Nephron (organoid): ENCODE data around the gene DENND2C.

Experiments used
- H3K27ac Mint-ChIP-seq, 3 experiments: 2 replicates each; pipeline ENCODE4 v1.8.0; 2020; ENCODE audit warnings: mixed read lengths in 3 of 3, mild to moderate bottlenecking in 2 of 3, moderate library complexity in 1 of 3
- H3K27me3 Mint-ChIP-seq: 2 replicates; pipeline ENCODE4 v1.8.0; 2021; ENCODE audit warnings: low read depth, mild to moderate bottlenecking, moderate library complexity, mixed read lengths
- H3K36me3 Mint-ChIP-seq: 2 replicates; pipeline ENCODE4 v1.8.0; 2020; ENCODE audit warnings: low read depth, mixed read lengths
- H3K4me1 Mint-ChIP-seq: 2 replicates; pipeline ENCODE4 v1.8.0; 2020; ENCODE audit warnings: mixed read lengths
- H3K4me3 Mint-ChIP-seq, 3 experiments: 2 replicates each; pipeline ENCODE4 v1.8.0; 2020; ENCODE audit warnings: mild to moderate bottlenecking in 3 of 3, mixed read lengths in 3 of 3, moderate library complexity in 2 of 3
- H3K9me3 Mint-ChIP-seq: 2 replicates; pipeline ENCODE4 v1.8.0; 2020; ENCODE audit warnings: mixed read lengths
- CTCF ChIP-seq, 3 experiments: fragments of 200-600 bp; sonication (generic); IDR thresholded peaks; one replicate each; pipeline ENCODE4 v1.5.0; 2021; ENCODE audit warnings: antibody characterized with exemption in 3 of 3; ENCODE audit not compliant: unreplicated experiment in 3 of 3

The DENND2C gene

GRCh38 chr1:114609826-114610225, 60.0 kb downstream of the DENND2C start:
- Mint-ChIP-seq H3K27me3 (no peaks in the 10 kb centered on the region), H3K4me1 (no peaks in the 10 kb centered on the region), H3K36me3 (no peaks in the 10 kb centered on the region), H3K27ac (no peak overlapping the region), H3K9me3 (no peaks in the 10 kb centered on the region), H3K4me3 (no peak overlapping the region)
- no peak for TF ChIP-seq CTCF (IDR thresholded peaks at IDR 0.05; ENCODE audit: unreplicated experiment in 3 of 3)

DNA sequence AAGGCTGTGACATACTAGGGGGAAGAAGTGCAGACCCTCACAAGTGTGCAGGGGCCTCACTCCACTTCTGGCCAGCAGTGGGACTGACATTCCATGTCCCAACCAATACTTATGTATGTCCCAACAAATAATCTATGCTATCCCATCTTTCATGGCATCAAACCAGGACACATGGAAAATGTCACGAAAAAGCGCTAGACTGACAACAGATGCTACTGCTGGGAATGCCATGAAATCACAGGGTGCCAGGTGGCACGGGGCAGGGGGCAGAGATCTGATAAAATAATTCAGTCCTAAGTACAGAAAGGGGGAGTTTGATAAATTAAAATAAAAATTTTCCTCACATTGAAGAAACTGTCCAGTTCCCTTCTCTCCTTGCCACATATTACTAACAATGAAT, 60.8 kb downstream of the DENND2C start:
- H3K27ac Mint-ChIP-seq, result no peak overlapping the region
- H3K9me3 Mint-ChIP-seq, result no peaks in the 10 kb centered on the region
- H3K36me3 Mint-ChIP-seq, result no peaks in the 10 kb centered on the region
- H3K4me3 Mint-ChIP-seq, result no peak overlapping the region
- no peaks in the 10 kb centered on the region for H3K27me3 Mint-ChIP-seq
- no peak for TF ChIP-seq CTCF (IDR thresholded peaks at IDR 0.05; ENCODE audit: unreplicated experiment in 3 of 3)
- H3K4me1 Mint-ChIP-seq, result no peaks in the 10 kb centered on the region

GRCh38 chr1:114607223-114607622, 62.6 kb downstream of the DENND2C start:
- H3K9me3 Mint-ChIP-seq, result no peaks in the 10 kb centered on the region
- no peak overlapping the region for H3K27ac Mint-ChIP-seq
- no peak overlapping the region for H3K4me3 Mint-ChIP-seq
- H3K27me3 Mint-ChIP-seq, result no peaks in the 10 kb centered on the region
- no peak for TF ChIP-seq CTCF (IDR thresholded peaks at IDR 0.05; ENCODE audit: unreplicated experiment in 3 of 3)
- H3K4me1 Mint-ChIP-seq, result no peaks in the 10 kb centered on the region
- H3K36me3 Mint-ChIP-seq, result no peaks in the 10 kb centered on the region

DNA sequence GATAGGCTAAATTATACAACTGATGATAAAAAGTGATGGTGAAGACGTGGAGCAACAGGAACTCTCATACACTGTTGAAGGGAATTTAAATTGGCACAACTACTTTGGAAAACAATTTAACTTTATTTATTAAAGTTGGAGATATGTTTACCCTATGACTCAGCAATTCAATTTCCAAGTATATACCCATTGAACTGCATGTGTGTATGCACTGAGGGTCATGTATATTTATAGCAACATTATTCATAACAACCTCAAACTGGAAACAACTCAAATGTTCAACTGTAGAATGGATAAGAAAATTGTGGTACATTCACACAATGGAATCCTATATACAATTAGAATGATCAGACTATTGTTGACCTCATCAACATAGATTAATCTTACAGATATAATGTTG, 71.9 kb downstream of the DENND2C start:
- no peak overlapping the region for H3K27ac Mint-ChIP-seq
- no peak for TF ChIP-seq CTCF (IDR thresholded peaks at IDR 0.05; ENCODE audit: unreplicated experiment in 3 of 3)
- H3K4me1 Mint-ChIP-seq, result no peaks in the 10 kb centered on the region
- H3K4me3 Mint-ChIP-seq, result no peak overlapping the region
- no peaks in the 10 kb centered on the region for H3K9me3 Mint-ChIP-seq
- peaks cover 4% of the 10 kb centered on the region for H3K36me3 Mint-ChIP-seq
- no peaks in the 10 kb centered on the region for H3K27me3 Mint-ChIP-seq

DNA sequence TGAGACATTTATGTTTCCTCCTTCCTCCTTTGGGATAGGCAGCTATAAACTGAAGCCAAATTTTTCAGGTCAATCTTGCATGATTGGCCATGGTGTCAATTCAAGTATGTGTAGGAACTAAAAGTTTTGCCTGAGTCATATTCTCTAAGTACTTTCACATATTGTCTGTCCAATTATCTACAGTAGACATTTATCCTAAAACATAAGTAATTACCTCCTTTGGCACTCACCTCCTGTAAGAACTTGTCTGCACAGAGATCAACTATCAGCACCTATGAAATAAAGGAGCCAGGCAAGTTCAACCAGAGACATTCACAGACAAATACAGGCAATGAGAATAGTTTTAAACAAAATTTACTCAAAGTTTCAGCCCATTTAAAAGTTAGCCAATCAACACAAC, 74.2 kb downstream of the DENND2C start:
- no peak for TF ChIP-seq CTCF (IDR thresholded peaks at IDR 0.05; ENCODE audit: unreplicated experiment in 3 of 3)
- H3K9me3 Mint-ChIP-seq, result no peaks in the 10 kb centered on the region
- H3K27me3 Mint-ChIP-seq, result no peaks in the 10 kb centered on the region
- H3K36me3 Mint-ChIP-seq, result peaks cover 4% of the 10 kb centered on the region
- H3K4me1 Mint-ChIP-seq, result no peaks in the 10 kb centered on the region
- no peak overlapping the region for H3K4me3 Mint-ChIP-seq
- no peak overlapping the region for H3K27ac Mint-ChIP-seq

GRCh38 chr1:114594046-114594445, 75.8 kb downstream of the DENND2C start:
- H3K4me3 Mint-ChIP-seq, result no peak overlapping the region
- H3K4me1 Mint-ChIP-seq, result no peaks in the 10 kb centered on the region
- TF ChIP-seq CTCF (IDR thresholded peaks at IDR 0.05; ENCODE audit: unreplicated experiment in 3 of 3), result no peak
- no peaks in the 10 kb centered on the region for H3K9me3 Mint-ChIP-seq
- no peaks in the 10 kb centered on the region for H3K27me3 Mint-ChIP-seq
- H3K36me3 Mint-ChIP-seq, result peaks cover 4% of the 10 kb centered on the region
- H3K27ac Mint-ChIP-seq, result no peak overlapping the region
